GM19463 (cell line): ENCODE results near the gene PC.
"Not testable (repeated sequence)": the region's sequence is repeated elsewhere in the genome, so short reads cannot be mapped to it uniquely, and the experiment has no call there.

Experiments used
- ATAC-seq: cut with Tn5 transposase; IDR thresholded peaks from one replicate; pipeline ENCODE4 v1.9.1; 2021; ENCODE audit warnings: mild to moderate bottlenecking, moderate library complexity; ENCODE audit not compliant: unreplicated experiment

Gene PC

GRCh38 chr11:66981976-66982578 is 23.9 kb upstream of the PC start:
- no peak for ATAC-seq

GRCh38 chr11:66979336-66979980 is 21.3 kb upstream of the PC start:
- ATAC-seq, result no peak

- ATAC-seq, result no peak
Measured at GRCh38 chr11:66978717-66979116, 20.5 kb upstream of the PC start.

GRCh38 chr11:66978229-66978628 is 20.0 kb upstream of the PC start:
- ATAC-seq, result no peak

GRCh38 chr11:66976925-66977324 is 18.7 kb upstream of the PC start:
- no peak for ATAC-seq

GRCh38 chr11:66976028-66976467 is 17.9 kb upstream of the PC start:
- no peak for ATAC-seq

- no peak for ATAC-seq
Measured at GRCh38 chr11:66975405-66976027, 17.3 kb upstream of the PC start.

- no peak for ATAC-seq
Measured at GRCh38 chr11:66974724-66975404, 16.7 kb upstream of the PC start, which contains the start of gene C11orf86. TSS of gene C11orf86 (plus strand) at chr11:66975304. CDS start at chr11:66975363, 59 bp downstream.

- no peak for ATAC-seq
Measured at GRCh38 chr11:66973956-66974580, 15.9 kb upstream of the PC start.

- ATAC-seq, result no peak
Measured at GRCh38 chr11:66971488-66971887, 13.3 kb upstream of the PC start.

GRCh38 chr11:66970807-66971442 is 12.7 kb upstream of the PC start:
- ATAC-seq, result no peak

GRCh38 chr11:66970371-66970806 is 12.2 kb upstream of the PC start:
- ATAC-seq, result no peak

GRCh38 chr11:66969584-66970225 is 11.5 kb upstream of the PC start:
- no peak for ATAC-seq

GRCh38 chr11:66967670-66968425 is 9.7 kb upstream of the PC start:
- ATAC-seq, result no peak

- no peak for ATAC-seq
Measured at GRCh38 chr11:66966351-66966750, 8.2 kb upstream of the PC start.

GRCh38 chr11:66964495-66964894 is 6.3 kb upstream of the PC start:
- no peak for ATAC-seq

GRCh38 chr11:66962801-66963200 is 4.6 kb upstream of the PC start:
- ATAC-seq, result no peak

- ATAC-seq, result no peak
Measured at GRCh38 chr11:66962247-66962646, 4.1 kb upstream of the PC start.

GRCh38 chr11:66961691-66962213 is 3.6 kb upstream of the PC start:
- not testable (repeated sequence) for ATAC-seq
